Muscle of arm (tissue), 12 donors: ENCODE measurements around the gene SPIRE1. TPM values are rescaled to one million over a fixed set of nuclear protein-coding genes. Genes with fewer than 3 reads are reported as not detected.
A peak's percentile ranks its signal among the peaks of the same experiment; 100 is the strongest.
"Not testable (repeated sequence)": the region's sequence is repeated elsewhere in the genome, so short reads cannot be mapped to it uniquely, and the experiment has no call there.

Experiments used
- DNase-seq: peaks from one replicate; pipeline ENCODE4 v3.0.0-alpha.2; 2013
- polyA plus RNA-seq, 12 donors: library from polyadenylated mRNA; unstranded; fragments of 120-200 nt; gene quantifications; one replicate each; pipeline ENCODE4 v1.2.1, GENCODE V29; 2013; ENCODE audit not compliant: insufficient read length in 12 of 12

Gene SPIRE1
- polyA plus RNA-seq, 12 donors = 11.5 to 15.7 (median 13.6) TPM; not detected in 1

- no peak for DNase-seq
Measured at GRCh38 chr18:12497839-12498238, 160.1 kb downstream of the SPIRE1 start.

GRCh38 chr18:12497296-12497695 is 160.6 kb downstream of the SPIRE1 start:
- DNase-seq = no peak

- no peak for DNase-seq
Measured at GRCh38 chr18:12492907-12493306, 165.0 kb downstream of the SPIRE1 start.

GRCh38 chr18:12491611-12492435 is 166.1 kb downstream of the SPIRE1 start:
- no peak for DNase-seq

GRCh38 chr18:12485479-12486105 is 172.3 kb downstream of the SPIRE1 start:
- DNase-seq = no peak

GRCh38 chr18:12481915-12482314 is 176.0 kb downstream of the SPIRE1 start:
- DNase-seq = not testable (repeated sequence)

GRCh38 chr18:12479982-12480381 is 177.9 kb downstream of the SPIRE1 start:
- no peak for DNase-seq

- DNase-seq = no peak
Measured at GRCh38 chr18:12479536-12479935, 178.4 kb downstream of the SPIRE1 start.

- DNase-seq = no peak
Measured at GRCh38 chr18:12478269-12479047, 179.4 kb downstream of the SPIRE1 start.

- DNase-seq = no peak
Measured at GRCh38 chr18:12477606-12478005, 180.3 kb downstream of the SPIRE1 start.

- no peak for DNase-seq
Measured at GRCh38 chr18:12476955-12477354, 181.0 kb downstream of the SPIRE1 start.

GRCh38 chr18:12474876-12475275 is 183.0 kb downstream of the SPIRE1 start:
- no peak for DNase-seq

GRCh38 chr18:12474146-12474545 is 183.8 kb downstream of the SPIRE1 start:
- no peak for DNase-seq

GRCh38 chr18:12470382-12471075 is 187.4 kb downstream of the SPIRE1 start:
- peak; percentile 40 for DNase-seq

GRCh38 chr18:12468445-12468844 is 189.5 kb downstream of the SPIRE1 start:
- DNase-seq = no peak

- no peak for DNase-seq
Measured at GRCh38 chr18:12464731-12465130, 193.2 kb downstream of the SPIRE1 start.

- DNase-seq = no peak
Measured at GRCh38 chr18:12463191-12463590, 194.7 kb downstream of the SPIRE1 start.

- DNase-seq = no peak
Measured at GRCh38 chr18:12462242-12462641, 195.7 kb downstream of the SPIRE1 start.

- DNase-seq = no peak
Measured at GRCh38 chr18:12461326-12461725, 196.6 kb downstream of the SPIRE1 start.

GRCh38 chr18:12460874-12461273 is 197.0 kb downstream of the SPIRE1 start:
- DNase-seq = no peak

- DNase-seq = no peak
Measured at GRCh38 chr18:12458771-12459170, 199.1 kb downstream of the SPIRE1 start.

- no peak for DNase-seq
Measured at GRCh38 chr18:12456441-12456840, 201.5 kb downstream of the SPIRE1 start.
